Endothelial cell of umbilical vein (primary cell): ENCODE results near the gene SLC22A17.

Source experiments
- EZH2 ChIP-seq: IDR thresholded peaks from 2 replicates; pipeline ENCODE4 v1.6.1; 2012; ENCODE audit warnings: borderline replicate concordance, low read depth, mild to moderate bottlenecking, moderate library complexity, low read length, inconsistent platforms; ENCODE audit not compliant: severe bottlenecking
- JUN ChIP-seq: IDR thresholded peaks from 2 replicates; pipeline ENCODE4 v1.6.1; 2011; ENCODE audit warnings: borderline replicate concordance, low read depth; ENCODE audit not compliant: insufficient read length, insufficient read depth
- POLR2A ChIP-seq: IDR thresholded peaks from 2 replicates; pipeline ENCODE4 v1.6.1; 2012; ENCODE audit warnings: low read depth, mild to moderate bottlenecking, control low read depth, low read length
- POLR2AphosphoS5 ChIP-seq: IDR thresholded peaks from 2 replicates; pipeline ENCODE4 v1.6.1; 2012; ENCODE audit warnings: low read depth, mild to moderate bottlenecking, control low read depth, low read length, moderate library complexity; ENCODE audit not compliant: insufficient read depth
- TF ChIP-seq, protein P1 (sequence below), 2 donors: IDR thresholded peaks; 1 replicate in 1 of 2; 2 replicates in 1 of 2; pipeline ENCODE4 v1.5.1; 2011; ENCODE audit warnings: low read length in 2 of 2, mild to moderate bottlenecking in 2 of 2, moderate library complexity in 2 of 2, control low read depth in 1 of 2, inconsistent platforms in 1 of 2, low read depth in 1 of 2; ENCODE audit not compliant: insufficient read depth in 1 of 2; ENCODE audit errors: extremely low read depth in 1 of 2

DNA sequence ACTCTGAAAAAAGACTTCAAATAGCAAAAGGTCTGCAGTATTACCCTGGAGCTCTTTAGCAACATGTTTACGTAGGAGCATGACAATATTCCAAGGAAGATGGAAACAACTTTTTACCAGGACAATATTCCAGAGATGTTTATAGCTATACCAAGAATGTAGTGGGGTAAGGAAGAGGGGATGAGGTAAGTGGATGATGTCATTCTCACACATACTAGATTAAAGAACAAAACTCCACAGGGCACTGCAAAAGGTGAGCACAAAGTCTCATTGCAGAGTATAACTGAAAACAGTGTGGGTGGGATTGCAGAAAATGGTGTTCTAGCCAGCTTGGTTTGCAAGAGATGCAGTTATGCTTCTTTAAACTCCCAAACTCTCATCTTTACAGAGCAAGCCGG is 32.6 kb upstream of the SLC22A17 start:
- TF ChIP-seq, protein P1, sequence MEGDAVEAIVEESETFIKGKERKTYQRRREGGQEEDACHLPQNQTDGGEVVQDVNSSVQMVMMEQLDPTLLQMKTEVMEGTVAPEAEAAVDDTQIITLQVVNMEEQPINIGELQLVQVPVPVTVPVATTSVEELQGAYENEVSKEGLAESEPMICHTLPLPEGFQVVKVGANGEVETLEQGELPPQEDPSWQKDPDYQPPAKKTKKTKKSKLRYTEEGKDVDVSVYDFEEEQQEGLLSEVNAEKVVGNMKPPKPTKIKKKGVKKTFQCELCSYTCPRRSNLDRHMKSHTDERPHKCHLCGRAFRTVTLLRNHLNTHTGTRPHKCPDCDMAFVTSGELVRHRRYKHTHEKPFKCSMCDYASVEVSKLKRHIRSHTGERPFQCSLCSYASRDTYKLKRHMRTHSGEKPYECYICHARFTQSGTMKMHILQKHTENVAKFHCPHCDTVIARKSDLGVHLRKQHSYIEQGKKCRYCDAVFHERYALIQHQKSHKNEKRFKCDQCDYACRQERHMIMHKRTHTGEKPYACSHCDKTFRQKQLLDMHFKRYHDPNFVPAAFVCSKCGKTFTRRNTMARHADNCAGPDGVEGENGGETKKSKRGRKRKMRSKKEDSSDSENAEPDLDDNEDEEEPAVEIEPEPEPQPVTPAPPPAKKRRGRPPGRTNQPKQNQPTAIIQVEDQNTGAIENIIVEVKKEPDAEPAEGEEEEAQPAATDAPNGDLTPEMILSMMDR (IDR thresholded peaks at IDR 0.05; ENCODE audit: extremely low read depth in 1 of 2, insufficient read depth in 1 of 2, low read depth in 1 of 2, low read length in 2 of 2), result no peak
- TF ChIP-seq POLR2AphosphoS5 (no peak), POLR2A (no peak), JUN (no peak), EZH2 (no peak)
